ENCODE measurements around the gene LAMTOR1.
"Not testable (repeated sequence)": the region's sequence is repeated elsewhere in the genome, so short reads cannot be mapped to it uniquely, and the experiment has no call there.

The LAMTOR1 gene

DNA sequence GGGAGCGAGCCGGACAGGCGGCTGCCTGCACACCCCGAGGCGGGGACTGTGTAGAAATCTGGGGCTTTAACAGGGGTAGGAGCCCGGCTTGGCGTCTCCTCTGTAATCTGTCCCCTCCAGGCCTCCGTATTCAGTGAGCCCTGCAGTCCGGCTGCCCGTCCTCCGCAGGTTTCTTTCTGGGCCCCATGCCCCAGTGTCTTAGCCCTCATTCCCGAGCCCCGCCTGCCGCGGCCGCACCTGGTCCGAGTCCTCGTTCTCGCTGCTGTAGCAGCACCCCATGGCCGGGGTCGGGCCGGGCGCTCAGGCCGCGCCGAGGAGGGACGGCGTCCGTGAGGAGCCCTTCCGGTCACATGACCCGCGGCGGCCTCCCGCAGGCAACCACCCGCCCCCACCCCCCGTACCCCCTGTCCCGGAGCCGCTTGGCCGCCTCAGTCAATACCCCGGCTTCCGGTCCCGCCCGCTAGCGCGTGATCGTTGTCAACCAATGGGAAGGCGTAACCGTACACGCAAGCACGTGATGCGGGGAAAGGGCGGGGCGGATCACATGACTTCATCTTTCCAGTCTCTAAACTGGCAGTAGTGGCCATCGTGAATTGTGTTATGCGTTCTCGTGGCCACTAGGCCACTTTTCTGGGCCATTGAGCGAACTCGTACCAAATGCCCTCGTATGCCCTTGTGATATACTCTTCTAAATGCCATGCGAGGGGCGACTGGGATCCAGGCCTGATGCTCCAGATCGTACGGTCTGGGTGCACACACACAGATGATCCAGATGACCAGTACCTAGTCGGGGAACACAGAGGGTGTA is at the start of gene LAMTOR1:
TSS of gene LAMTOR1 (minus strand) at position 352 of the 808 bp plus-strand sequence. CDS start at position 279, 73 bp downstream.
- DNase-seq (ENCODE audit: low read depth, low spot score), result peak; percentile 99

DNA sequence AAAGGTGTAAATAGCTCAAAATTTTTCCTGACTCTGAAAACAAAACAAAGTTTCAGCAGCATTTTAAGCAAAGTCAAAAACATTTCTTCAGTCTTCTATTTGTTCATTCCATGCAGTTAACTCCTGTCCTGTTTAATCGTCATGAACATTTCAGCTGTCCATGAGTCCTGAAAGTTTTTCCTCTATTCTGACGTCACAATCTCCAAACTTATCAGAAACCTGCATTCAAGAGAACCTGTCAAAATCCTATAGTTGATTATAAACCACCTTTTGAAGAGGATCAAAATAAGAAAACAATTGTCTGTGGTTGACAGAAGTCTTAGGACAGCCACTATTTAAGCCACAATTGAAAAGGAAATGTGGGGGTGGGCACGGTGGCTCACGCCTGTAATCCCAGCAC is 47.8 kb upstream of the LAMTOR1 start:
- no peak for DNase-seq (ENCODE audit: low read depth, low spot score)

DNA sequence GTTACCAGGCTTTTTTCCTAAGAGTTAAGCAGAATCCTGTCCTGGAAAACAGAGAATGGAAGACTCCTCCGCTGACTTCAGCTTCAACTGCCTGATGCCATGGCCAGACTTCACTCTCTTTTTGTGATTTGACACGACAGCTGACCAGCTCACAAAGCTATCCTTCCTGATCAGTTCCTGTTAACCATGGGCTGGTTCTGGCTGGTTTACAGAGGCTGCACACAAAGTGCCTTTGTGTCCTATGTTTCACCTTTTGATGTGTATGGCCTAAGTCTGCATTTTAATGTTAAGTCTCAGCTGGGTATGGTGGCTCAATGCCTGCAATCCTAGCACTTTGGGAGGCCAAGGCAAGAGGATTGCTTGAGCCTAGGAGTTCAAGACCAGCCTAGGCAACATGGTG is 43.5 kb upstream of the LAMTOR1 start:
- DNase-seq (ENCODE audit: low read depth, low spot score), result no peak

DNA sequence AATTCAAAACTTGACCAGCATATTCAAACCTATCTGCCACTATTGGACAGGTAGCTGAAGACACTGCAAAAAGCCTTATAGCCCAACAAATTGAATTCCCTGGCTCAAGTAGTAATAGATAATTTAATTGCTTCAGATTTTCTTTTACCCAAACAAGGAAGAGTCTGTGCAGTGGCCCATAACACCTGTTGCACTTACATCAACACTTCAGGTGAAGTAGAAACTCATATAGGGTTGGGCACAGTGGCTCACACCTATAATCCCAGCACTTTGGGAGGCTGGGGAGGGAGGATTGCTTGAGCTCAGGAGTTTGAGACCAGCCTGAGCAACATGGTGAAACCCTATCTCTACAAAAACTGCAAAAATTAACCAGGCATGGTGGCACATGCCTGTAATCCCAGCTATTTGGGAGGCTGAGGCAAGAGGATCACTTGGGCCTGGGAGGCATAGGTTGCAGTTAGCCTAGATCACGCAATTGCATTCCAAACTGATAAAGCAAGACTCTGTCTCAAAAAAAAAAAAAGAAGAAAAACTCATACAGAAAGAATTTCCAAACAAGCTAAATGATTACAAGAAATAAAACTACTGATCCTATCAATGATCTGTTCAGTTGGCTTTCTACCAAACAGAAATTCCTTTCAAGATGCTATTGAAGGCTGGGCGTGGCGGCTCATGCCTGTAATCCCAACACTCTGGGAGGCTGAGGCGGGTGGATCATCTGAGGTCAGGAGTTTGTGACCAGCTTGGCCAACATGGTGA is 41.9 kb upstream of the LAMTOR1 start:
- no peak for DNase-seq (ENCODE audit: low read depth, low spot score)

DNA sequence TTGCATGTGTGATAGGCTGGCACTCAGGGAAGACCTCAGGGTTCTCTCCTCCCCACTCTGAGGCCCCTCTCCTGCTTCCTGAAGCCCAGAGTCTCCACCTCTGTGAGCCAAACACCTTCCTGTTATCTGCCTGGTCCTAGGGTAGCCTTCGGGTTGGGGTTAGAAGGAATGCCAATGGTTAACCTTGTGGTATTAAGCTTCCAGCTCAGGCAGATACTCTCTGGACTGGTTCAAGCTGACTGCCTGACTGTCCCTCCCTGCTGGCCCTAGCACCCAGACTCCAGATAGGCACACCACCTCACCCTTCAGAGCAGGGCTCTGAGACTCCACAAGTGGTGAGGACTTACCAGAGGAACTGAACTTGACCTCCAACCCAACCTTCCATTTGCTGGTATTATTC is 39.4 kb upstream of the LAMTOR1 start:
- DNase-seq (ENCODE audit: low read depth, low spot score), result not testable (repeated sequence)

DNA sequence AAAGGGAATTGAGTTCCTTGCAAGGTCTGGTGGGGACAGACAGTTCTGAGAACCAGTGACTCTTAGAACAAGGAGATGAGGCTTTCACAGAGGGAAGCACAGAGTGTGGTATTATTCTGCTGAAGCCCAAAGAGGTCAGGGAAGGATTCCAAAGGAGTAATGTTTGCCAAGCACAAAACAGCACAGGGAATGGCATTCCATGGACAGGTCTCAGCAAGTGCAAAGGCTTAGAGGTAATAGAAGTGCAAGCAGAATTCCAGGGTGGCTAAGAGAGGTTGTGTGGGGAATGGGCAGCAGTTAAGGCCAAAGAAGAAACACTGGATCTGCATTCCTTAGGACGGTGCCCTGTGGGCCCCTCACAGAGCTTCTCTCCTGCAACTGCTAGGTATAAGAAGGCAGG is 39.0 kb upstream of the LAMTOR1 start:
- not testable (repeated sequence) for DNase-seq (ENCODE audit: low read depth, low spot score)

DNA sequence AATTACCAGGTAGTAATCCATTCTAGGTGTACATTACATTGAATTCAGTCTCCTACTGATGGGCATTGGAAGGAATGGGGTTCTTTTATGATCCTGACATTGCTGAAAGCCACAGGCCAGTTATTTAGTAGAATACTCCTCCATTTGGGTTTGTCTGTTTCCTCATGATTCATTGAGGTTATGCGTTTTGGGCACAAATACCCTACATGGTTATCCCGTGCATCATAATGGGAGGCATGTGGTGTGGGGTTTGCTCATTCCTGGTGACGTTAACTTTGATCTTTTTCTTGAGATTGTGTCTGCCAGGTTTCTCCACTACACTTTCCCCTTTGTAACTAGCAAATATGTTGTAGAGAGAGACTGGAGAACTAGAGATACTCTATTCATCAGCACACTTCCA is 38.0 kb upstream of the LAMTOR1 start:
- no peak for DNase-seq (ENCODE audit: low read depth, low spot score)

DNA sequence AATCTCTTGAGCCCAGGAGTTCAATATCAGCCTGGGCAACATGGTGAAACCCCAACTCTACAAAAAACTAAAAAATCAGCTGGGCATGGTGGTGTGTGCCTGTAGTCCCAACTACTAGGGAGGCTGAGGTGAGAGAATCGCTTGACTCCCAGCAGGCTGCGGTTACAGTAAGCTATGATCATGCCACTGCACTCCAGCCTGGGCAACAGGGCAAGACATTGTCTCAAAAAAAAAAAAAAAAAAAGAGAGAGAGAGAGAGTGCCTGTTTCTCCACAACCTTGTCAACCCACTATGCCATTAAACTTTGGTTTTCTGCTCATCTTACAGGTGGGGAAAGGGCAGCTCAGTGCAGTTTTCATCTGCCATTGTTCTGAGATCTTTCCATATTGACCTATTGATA is 37.6 kb upstream of the LAMTOR1 start:
- no peak for DNase-seq (ENCODE audit: low read depth, low spot score)

DNA sequence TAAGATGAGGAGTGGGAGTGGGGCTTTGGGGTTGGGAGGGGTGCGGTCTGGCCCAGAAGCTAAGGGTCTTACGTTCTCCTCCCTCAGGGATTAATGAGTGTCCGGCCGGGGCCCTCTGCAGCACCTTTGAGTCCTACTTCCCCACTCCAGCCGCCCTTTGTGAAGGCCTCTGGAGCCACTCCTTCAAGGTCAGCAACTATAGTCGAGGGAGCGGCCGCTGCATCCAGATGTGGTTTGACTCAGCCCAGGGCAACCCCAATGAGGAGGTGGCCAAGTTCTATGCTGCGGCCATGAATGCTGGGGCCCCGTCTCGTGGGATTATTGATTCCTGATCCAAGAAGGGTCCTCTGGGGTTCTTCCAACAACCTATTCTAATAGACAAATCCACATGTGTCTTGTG is 36.4 kb upstream of the LAMTOR1 start:
- no peak for DNase-seq (ENCODE audit: low read depth, low spot score)

DNA sequence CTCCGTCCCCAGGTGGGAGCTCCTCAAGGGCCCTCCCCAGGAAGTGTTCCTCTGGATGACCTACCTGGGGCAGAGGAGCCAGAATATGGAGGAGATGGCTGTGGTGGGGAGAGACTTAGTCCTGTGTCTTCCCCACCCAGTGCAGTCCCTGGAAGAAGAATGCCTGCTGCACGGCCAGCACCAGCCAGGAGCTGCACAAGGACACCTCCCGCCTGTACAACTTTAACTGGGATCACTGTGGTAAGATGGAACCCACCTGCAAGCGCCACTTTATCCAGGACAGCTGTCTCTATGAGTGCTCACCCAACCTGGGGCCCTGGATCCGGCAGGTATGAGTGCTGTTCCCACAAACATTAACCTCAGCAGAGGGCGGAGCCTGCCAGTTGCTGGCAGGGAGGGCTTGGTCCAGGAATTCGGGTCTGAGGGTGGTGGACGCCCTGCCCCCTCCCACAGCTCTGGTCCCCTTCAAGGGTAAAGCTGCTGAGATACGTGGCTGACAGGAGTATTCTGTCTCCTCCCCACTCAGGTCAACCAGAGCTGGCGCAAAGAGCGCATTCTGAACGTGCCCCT is 35.8 kb upstream of the LAMTOR1 start:
- DNase-seq (ENCODE audit: low read depth, low spot score), result no peak

DNA sequence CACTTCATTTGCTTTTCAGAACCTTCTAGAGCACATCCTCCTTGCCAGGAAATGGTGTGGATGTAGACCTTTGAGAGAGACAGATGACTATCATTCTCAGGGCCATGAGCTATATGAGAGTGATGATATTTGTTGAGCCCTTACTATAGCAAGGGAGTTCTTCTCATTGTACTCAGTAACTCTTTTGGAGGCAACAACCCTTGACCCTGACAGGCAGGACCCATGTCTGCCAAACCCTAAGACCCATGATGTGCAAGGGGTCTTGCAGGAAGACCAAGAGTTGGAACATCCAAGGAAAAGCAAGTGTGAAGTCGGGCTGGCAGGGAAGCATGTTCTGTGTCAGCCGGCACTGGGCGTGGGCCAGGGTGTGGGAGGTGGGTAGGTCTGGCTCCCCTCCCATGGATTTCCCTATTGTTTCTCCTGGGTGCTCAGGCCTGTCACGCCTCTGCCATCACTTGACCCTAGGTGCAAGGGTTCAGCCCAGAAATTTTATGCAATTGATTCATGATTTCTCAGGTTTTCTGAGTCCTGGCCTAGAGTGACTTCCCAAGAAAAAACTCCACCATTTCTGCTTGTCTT is 33.7 kb upstream of the LAMTOR1 start:
- DNase-seq (ENCODE audit: low read depth, low spot score), result no peak

DNA sequence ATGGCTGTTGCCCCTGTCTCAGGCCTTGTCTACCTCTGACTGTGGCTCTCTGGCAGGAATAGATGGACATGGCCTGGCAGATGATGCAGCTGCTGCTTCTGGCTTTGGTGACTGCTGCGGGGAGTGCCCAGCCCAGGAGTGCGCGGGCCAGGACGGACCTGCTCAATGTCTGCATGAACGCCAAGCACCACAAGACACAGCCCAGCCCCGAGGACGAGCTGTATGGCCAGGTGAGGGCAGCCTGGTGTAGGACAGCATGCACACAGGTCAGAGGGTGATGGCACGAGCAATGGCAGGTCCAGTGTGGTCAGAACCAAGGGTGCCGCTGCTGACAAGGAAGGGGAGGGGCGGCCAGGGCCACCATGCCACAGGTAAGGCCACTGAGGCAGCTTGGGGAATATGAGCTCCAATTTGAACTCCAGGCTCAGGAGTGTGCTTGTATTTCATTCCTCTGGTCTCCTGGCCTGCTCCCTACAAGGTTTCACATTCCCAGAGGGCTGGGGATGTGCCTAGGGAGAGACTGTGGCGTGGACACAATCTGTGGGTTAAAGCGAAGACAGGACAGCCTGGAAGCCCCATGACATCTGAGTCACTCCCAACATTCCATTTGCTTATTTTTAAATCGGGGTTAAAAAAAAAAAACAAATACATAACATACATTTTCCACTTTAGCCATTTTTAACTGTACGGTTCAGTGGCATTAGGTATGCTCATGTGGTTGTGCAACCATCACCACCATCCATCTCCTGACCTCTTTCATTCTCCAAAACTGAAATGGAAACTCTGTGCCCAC is 33.0 kb upstream of the LAMTOR1 start:
- DNase-seq (ENCODE audit: low read depth, low spot score), result no peak

DNA sequence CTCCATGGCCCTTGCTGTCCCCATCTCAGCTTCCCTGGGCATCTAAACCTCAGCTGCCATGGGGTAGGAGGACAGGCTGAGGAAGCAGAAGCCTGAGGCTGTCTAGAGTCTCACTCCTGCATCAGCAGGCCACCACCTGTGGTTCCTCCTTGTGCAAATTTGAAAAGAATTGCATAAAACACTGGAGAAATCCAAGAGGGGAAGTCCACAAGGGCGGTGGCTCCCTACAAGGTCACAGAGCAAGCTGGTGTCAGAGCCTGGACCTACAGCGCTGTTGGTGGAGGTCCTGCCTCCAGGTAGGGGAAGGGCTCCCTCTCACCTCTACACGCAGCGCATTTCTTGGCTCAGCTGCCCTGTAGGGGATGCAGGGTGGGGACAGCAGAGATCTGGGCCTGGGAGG is 32.4 kb upstream of the LAMTOR1 start, which contains the start of gene FOLR3:
TSS of gene FOLR3 (plus strand) at position 253 of the 400 bp plus-strand sequence. CDS start 228 bp downstream, outside the sequence.
- not testable (repeated sequence) for DNase-seq (ENCODE audit: low read depth, low spot score)

DNA sequence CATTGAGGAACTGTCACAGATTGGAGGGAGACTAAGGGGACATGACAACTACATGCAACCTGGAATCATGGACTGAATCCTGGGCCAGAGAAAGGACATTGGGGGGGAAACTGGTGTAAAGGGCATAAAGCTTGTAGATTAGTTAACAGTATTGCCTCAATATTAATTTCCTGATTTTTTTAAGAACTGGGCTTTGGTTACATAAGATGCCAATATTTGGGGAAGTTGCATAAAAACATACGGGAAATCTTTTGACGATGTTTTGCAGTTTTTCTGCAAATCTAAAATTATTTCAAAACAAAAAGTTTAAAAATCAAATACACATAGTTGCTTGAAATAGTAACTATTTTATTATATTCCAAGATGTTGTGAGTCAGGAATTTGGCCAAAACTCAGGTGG is 29.5 kb upstream of the LAMTOR1 start:
- no peak for DNase-seq (ENCODE audit: low read depth, low spot score)

DNA sequence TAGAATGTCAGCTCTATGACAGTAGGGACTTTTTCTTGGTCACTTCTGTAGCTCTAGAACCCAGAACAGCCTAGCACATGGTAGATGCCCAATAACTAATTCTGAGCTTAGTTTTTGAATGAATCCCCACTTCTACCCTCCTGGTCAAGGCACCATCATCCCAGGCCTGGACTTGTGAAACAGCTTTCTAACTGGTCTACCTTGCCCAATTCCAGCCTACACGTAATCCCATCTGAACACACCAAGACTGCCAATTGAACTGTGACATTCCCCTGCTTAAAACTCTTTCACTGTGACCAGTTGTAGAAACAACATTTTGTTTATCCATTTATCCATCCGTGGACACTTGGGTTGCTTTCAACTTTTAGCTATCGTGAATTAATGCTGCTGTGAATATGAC is 26.3 kb upstream of the LAMTOR1 start:
- DNase-seq (ENCODE audit: low read depth, low spot score), result no peak

DNA sequence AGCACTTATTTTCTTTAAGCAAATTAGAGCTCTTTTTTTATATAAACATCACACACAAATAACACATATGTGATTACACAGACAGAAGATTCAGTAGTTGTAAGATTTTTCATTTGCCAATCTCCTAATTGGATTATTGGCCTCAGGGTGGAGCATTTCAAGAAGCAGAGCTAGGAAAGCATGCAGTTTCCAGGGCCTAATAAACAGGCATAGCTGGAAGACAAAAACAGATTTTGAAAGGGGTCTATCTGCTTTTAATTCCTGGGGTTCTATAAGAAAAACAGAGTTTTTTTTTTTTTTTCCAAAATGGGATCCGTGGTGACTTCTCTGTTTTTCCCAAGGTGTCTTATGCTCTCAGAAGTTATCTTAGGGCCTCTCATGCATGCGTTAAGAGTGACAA is 24.8 kb upstream of the LAMTOR1 start:
- DNase-seq (ENCODE audit: low read depth, low spot score), result no peak

DNA sequence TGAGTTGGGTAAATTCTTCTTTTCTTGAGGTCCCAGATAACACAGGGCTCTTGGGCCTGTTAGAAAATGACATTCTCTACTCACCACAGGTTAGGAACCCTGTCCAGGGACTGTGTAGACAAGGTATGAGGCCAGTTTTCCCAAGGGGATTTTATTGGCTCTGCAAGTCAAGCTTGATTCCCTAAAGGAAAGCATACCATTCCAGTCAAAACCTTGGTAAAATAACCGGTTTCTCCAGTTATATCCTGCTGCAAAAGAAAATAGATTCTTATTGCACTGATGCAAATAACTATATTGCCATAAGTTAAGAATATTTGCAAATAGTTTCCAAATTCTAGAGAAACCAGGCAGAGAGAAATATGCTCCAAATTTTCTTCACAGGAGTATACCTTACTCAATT is 22.9 kb upstream of the LAMTOR1 start:
- no peak for DNase-seq (ENCODE audit: low read depth, low spot score)

DNA sequence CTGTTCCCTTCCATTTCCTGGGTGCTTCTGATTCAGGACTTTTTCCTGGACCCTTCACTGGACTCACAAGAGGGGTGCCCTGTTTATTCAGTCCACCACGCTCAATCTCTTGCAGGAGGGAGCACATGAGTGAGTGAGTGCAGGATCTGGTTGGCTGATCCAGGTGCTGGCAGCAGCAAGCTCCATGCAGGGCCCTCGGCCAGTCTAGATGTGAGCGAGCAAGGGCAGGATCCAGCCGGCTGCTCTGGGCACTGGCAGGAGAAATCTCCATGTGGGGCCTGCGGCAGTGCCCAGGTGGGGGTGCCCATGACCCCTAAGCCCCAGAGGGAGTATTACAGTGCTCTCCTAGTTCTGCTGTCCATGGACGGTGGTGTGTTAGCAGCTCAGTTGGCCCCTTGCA is 20.9 kb upstream of the LAMTOR1 start:
- no peak for DNase-seq (ENCODE audit: low read depth, low spot score)

DNA sequence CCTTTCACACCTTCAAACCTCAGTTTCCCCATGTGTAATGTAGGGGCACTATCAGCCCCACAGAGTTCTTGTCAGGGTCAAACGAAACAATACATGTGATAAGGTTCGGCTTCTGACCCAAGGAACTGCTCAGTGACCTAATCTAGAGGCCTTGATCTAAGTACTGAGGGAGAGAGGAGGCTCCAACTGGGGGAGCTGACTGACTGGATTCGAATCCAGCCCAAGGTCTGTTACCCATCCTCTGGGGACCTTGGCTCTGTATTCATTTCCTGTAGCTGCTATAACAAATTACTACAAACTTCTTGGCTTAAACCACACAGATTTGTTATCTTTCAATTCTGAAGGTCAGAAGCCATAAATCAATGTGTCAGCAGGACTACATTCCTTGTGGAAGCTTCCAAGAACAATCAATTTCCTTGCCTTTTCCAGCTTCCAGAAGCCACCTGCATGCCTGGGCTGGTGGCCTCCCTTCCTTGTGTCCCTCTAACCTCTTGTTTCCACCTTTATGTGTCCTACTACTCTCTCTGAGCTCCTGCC is 20.1 kb upstream of the LAMTOR1 start:
- no peak for DNase-seq (ENCODE audit: low read depth, low spot score)

DNA sequence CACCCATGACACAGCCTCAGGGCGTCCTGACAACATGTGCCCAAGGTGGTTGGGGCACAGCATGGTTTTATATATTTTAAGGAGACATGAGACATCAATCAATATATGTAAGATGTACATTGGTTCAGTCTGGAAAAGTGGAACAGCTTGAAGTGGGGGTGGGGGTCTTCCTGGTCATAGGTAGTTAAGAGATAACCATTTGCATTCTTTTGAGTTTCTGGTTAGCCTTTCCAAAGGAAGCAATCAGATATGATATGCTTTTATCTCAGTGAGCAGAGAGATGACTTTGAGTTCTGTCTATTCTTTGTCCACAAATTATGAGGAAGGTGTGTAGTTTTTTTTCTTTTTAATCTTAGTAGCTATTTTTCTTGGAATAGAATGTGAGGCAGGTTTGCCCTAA is 19.5 kb upstream of the LAMTOR1 start:
- no peak for DNase-seq (ENCODE audit: low read depth, low spot score)

DNA sequence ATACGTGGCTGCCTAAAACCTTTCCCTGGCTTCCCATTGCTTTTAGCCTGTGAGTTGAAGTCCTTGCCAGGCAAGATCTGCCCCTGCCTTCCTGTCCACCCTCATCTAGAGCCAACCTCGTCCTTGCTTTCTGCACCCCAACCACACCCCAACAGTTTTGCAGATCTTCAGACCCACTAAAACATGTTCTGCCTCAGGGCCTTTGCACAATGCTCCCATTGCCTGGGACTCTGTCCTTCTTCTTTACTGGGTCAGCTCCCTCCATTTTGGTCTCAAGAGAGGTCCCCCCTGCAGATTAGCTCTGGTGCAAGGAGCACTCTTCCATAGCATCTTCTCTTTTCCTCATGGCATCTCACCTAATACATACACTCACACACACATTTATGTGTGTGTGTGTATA is 17.8 kb upstream of the LAMTOR1 start:
- no peak for DNase-seq (ENCODE audit: low read depth, low spot score)

Measured in smooth muscle cell of the brain vasculature (primary cell).